HG03108 (cell line): ENCODE measurements around the gene EPHA2.

Experiments used
- ATAC-seq: cut with Tn5 transposase; IDR thresholded peaks from one replicate; pipeline ENCODE4 v1.9.1; 2021; ENCODE audit warnings: moderate library complexity; ENCODE audit not compliant: unreplicated experiment

The EPHA2 gene

DNA sequence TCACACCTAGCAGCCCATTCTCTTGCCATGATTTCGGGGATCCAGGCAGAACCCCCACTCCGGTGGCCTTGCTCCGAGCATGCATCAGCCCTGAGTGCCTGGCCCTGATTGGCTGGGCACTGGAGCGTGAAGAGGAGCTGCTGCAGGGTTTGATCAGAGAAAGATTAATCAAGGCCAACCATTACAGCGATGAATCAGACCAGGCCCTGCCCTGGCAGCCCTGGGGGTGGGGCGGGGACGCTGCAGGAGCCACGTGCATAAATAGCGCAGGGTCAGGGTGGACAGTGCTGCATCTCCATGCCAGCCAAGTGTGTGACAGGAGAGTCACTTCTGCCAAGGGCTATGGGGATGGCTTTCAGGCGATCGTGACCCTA lies 79.0 kb downstream of the EPHA2 start:
- no peak for ATAC-seq

DNA sequence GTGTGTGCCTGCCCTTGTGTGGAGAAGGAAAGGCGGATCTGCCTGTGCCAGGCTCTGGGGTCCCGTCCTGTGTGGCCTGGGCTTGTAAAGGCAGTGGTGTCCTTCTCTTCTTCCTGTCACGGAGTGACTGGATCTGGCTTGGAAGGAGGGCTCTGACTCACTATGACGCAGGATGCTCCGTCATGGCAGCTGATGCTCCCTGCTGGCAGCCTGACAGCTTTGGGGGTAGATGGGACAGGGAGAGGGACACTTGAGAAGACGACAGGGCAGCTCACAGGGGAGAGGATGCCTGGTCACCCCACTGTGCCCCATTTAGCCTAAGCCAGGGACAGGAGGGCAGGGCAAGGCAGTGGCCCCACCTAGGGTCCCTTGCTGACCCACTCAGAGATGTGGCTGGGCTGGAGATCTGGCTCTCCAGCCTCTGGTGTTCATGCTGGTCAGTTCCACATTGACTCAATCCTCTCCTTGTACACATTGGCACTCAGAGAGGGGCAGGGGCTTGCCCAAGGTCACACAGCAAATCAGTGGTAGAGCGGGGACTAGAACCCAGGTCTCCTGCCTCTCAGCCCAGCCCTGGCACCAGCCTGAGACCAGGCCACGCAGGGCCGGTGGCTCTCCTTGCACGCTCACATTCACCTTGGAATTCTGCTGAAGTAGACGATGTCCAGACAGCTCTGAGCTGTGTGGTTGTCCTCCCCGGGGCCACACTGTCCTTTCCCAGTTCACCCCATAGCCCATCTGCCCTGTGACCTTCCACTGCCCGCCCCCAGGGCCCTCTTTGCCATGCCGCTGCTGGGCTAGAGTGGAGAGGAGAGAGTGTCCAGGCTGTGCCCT lies 79.6 kb downstream of the EPHA2 start:
- no peak for ATAC-seq

DNA sequence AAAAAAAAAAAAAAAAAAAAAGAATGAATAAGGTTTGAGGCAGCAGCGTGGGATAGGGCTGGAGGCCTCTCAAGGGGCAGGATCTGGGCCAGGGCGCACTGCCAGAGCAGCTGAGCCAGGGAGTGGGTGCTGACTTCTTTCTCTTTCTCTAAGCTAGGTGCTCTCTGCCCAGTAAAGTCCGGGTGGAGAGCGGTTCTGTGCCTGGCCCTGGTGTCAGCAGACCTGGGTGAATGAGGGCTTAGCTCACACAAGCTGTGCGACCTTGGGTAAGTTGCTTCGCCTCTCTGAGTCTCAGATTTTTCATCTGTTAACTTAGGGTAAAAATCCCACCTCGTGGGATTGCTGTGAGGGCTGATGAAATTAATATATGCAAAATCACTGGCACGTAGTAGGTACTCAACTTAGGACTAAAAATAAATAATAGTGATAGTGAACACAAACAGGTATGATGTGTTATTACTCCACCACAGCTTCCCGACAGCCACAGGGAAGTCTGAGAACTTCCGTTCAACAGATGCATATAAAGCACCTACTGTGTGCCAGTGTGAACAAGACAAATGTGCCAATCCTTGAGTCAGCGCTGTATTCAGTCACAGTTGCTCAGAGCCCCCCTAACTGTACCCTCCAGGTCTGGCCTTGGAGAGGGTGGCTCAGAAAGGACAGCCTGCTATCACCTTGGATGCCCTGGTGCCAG lies 80.4 kb downstream of the EPHA2 start:
- ATAC-seq: no peak
